Activated naive CD8-positive, alpha-beta T cell treated with anti-CD3 and anti-CD28 coated beads, Interleukin-2, amount 10 ng/mL, durations not matched to agents 7 days and 5 days (primary cell): ENCODE data around the gene C12orf42. TPM values are rescaled to one million over a fixed set of nuclear protein-coding genes. Genes with fewer than 3 reads are reported as not detected.
"Not testable (repeated sequence)": the region's sequence is repeated elsewhere in the genome, so short reads cannot be mapped to it uniquely, and the experiment has no call there.

Source experiments
- ATAC-seq: fragments of 150-1000 bp; cut with Tn5 transposase; one replicate; pipeline ENCODE4 v1.10.0; 2021; ENCODE audit warnings: low read depth, moderate library complexity
- POLR2A ChIA-PET: fragments of 350-600 bp; sonication (Branson Sonifier 250); formaldehyde crosslinking; loops from one replicate; lab custom pipeline; 2021; ENCODE audit warnings: antibody characterized with exemption; lab: Charles Lee
- DNase-seq: peaks from one replicate; pipeline ENCODE4 v3.0.0; 2021
- H3K27ac Mint-ChIP-seq: one replicate; pipeline ENCODE4 v1.8.0; 2022; ENCODE audit warnings: mild to moderate bottlenecking, mixed read lengths
- H3K27me3 Mint-ChIP-seq: one replicate; pipeline ENCODE4 v1.8.0; 2022; ENCODE audit warnings: mild to moderate bottlenecking, moderate library complexity, mixed read lengths
- H3K36me3 Mint-ChIP-seq: one replicate; pipeline ENCODE4 v1.8.0; 2021; ENCODE audit warnings: mild to moderate bottlenecking, mixed read lengths
- H3K4me1 Mint-ChIP-seq: one replicate; pipeline ENCODE4 v1.8.0; 2021; ENCODE audit warnings: mixed read lengths
- H3K4me3 Mint-ChIP-seq: one replicate; pipeline ENCODE4 v1.8.0; 2022; ENCODE audit warnings: mild to moderate bottlenecking, moderate library complexity, mixed read lengths
- H3K9me3 Mint-ChIP-seq: one replicate; pipeline ENCODE4 v1.8.0; 2021; ENCODE audit warnings: mixed read lengths
- total RNA-seq, 2 experiments: library from RNA; stranded (reverse); gene quantifications; one replicate each; pipeline ENCODE4 v1.2.3, GENCODE V29; 2021

C12orf42 gene
- total RNA-seq, 2 experiments from 2014 or later: 4.8 to 5.4 TPM

DNA sequence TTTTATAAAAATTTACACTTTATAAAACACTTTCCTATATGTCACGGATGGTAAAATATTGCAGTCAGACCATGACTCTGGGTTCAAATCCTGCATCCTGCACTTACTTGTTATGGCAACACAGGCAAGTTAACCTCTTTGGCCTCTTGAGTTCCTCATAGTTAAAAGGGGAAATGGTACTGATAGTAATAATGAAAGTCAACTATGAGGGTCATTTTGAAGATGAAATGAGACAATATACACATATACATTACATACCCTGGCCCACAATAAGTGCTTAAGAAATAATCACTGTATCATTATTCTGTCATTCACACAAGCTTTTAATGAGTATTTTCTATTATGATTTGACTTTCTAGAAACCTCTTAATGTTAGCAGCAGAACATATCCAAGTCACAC lies 64.4 kb downstream of the C12orf42 start:
- Mint-ChIP-seq H3K27ac (no peak overlapping the region), H3K36me3 (peaks cover 9% of the 10 kb centered on the region), H3K9me3 (peaks cover 23% of the 10 kb centered on the region), H3K4me3 (no peak overlapping the region), H3K27me3 (no peaks in the 10 kb centered on the region), H3K4me1 (no peaks in the 10 kb centered on the region)
- POLR2A ChIA-PET: no interaction called here
- no peak for ATAC-seq
- DNase-seq: no peak

DNA sequence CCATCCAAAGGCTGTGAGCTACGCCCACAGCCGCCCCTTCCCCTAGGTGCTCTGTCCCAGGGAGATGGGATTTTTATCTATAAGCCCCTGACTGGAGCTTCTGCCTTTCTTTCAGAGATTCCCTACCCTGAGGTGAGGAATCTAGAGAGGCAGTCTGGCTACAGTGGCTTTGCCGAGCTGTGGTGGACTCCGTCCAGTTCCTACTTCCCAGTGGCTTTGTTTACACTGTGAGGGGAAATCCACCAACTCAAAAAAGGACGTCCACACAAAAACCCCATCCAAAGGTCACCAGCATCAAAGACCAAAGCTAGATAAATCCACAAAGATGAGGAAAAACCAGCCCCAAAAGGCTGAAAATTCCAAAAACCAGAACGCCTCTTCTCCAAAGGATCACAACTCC lies 70.1 kb downstream of the C12orf42 start:
- not testable (repeated sequence) for H3K4me1 Mint-ChIP-seq, H3K27ac Mint-ChIP-seq

DNA sequence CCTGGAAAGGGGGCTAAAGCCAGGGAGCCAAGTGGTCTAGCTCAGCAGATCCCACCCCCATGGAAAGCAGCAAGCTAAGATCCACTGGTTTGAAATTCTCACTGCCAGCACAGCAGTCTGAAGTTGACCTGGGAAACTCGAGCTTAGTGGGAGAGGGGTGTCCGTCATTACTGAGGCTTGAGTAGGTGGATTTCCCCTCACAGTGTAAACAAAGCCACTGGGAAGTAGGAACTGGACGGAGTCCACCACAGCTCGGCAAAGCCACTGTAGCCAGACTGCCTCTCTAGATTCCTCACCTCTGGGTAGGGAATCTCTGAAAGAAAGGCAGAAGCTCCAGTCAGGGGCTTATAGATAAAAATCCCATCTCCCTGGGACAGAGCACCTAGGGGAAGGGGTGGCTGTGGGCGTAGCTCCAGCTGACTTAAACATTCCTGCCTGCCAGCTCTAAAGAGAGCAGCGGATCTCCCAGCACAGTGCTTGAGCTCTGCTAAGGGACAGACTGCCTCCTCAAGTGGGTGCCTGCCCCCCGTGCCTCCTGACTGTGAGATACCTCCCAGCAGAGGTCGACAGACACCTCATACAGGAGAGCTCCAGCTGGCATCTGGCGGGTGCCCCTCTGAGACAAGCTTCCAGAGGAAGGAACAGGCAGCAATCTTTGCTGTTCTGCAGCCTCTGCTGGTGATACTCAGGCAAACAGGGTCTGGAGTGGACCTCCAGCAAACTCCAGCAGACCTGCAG lies 70.8 kb downstream of the C12orf42 start:
- H3K27me3 Mint-ChIP-seq, POLR2A ChIA-PET, ATAC-seq, H3K4me3 Mint-ChIP-seq, H3K4me1 Mint-ChIP-seq, DNase-seq, H3K27ac Mint-ChIP-seq, H3K36me3 Mint-ChIP-seq: not testable (repeated sequence)
- peaks cover 18% of the 10 kb centered on the region for H3K9me3 Mint-ChIP-seq

More for the DNA sequence above, 70.1 kb downstream of the C12orf42 start:
- DNase-seq, POLR2A ChIA-PET, H3K27me3 Mint-ChIP-seq, H3K4me3 Mint-ChIP-seq, H3K36me3 Mint-ChIP-seq, ATAC-seq: not testable (repeated sequence)
- H3K9me3 Mint-ChIP-seq: peaks cover 19% of the 10 kb centered on the region

DNA sequence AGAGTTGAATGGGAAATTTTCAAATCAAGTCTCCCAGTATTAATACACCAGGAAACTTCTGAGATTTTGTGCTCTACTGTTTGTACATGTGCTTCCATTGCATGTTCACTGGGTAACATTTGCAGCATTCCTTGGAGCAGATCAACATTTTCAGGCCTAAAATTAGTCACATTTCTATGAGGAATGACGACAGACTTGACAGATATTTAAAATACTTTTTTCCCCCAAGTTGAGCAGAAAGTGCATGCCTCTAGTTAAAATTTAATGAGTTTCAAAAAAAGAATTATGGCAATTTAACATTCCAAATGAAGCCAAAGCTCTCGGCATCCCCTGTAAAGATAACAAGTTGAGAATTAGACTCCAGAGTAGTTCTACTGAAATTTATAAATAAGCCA lies 72.3 kb downstream of the C12orf42 start:
- Mint-ChIP-seq H3K9me3 (peaks cover 14% of the 10 kb centered on the region), H3K4me1 (no peaks in the 10 kb centered on the region), H3K4me3 (no peak overlapping the region), H3K27ac (no peak overlapping the region), H3K36me3 (peaks cover 6% of the 10 kb centered on the region), H3K27me3 (no peaks in the 10 kb centered on the region)
- ATAC-seq (no peak), DNase-seq (no peak)
- POLR2A ChIA-PET: no interaction called here

DNA sequence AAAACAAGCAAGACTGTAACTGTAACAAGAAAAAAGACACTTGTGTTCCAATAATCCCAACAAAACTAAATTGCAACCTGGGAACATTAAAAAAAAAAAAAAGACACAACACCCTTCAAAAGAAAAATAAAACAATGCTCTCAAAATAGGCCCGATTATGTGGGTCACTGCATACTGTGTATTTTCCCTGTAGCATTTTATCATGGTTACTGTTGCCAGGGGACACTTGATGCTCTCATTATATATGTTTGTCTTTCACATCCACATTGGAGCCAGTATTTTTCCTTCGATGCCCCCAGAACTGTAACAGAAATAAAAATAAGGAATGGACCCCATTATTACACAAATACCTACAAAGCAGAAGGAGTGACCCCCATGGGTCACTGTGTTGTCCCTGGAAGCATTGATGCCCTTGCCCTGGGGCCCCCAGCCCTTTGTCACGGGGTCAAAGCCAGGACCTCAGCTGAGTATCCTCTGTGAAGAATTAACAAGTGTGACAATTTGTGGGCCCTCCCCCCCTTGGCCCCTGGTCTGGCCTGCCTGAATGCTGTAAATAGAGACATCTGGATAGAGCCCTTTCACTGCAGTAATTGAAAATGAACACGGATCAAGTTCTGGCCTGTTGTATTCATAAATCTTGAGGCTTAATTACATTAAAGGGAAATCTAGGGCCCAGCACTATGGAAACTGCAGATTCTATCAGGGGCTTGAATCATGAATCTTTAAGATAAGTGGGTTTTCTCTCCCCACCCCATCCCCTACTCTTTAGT lies 72.8 kb downstream of the C12orf42 start:
- H3K27ac Mint-ChIP-seq: no peak overlapping the region

DNA sequence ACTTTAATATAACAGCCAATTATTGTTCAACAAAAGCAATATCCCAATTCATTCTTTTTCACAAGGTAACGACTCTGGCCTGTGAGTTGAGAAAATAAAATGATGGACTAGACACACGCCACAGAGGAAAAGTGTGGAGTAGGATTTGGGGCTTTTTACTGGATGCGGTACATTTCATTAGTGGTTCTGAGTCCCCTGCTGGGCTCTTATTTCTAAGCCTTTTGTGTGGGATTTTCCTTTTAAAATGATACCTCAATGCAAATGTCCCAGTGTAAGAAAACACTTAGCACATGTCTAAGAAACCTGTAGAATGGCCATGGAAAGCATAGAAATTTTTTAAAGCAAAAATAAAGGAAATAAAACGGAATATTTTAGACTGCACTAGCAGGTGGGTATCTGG lies 73.4 kb downstream of the C12orf42 start:
- Mint-ChIP-seq H3K4me1 (no peaks in the 10 kb centered on the region), H3K9me3 (peaks cover 8% of the 10 kb centered on the region), H3K27ac (no peak overlapping the region), H3K27me3 (no peaks in the 10 kb centered on the region), H3K4me3 (no peak overlapping the region), H3K36me3 (no peaks in the 10 kb centered on the region)
- ATAC-seq: no peak
- POLR2A ChIA-PET: no interaction called here
- DNase-seq: no peak

More for the DNA sequence above, 72.8 kb downstream of the C12orf42 start:
- Mint-ChIP-seq H3K4me1 (no peaks in the 10 kb centered on the region), H3K27me3 (no peaks in the 10 kb centered on the region), H3K36me3 (peaks cover 5% of the 10 kb centered on the region), H3K9me3 (peaks cover 13% of the 10 kb centered on the region), H3K4me3 (no peak overlapping the region)
- ATAC-seq: no peak
- POLR2A ChIA-PET: no interaction called here
- no peak for DNase-seq

DNA sequence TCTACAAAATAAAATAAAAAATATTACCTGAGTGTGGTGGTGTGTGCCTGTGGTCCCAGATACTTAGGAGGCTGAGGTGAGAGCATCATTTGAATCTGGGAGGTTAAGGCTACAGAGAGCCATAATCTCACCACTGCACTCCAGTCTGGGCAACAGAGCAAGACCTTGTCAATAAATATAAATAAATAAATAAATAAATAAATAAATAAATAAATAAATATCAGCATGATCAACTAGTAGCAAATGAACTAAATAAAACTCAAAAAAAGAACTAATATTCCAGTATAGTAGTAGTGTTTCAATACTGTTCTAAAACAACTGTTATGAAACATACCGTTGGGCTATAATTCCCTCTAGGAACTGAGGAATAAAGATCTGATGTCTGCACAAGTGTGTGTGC lies 74.4 kb downstream of the C12orf42 start:
- H3K27ac Mint-ChIP-seq: no peak overlapping the region
- ATAC-seq: no peak
- H3K9me3 Mint-ChIP-seq: peaks cover 5% of the 10 kb centered on the region
- POLR2A ChIA-PET: no interaction called here
- H3K4me1 Mint-ChIP-seq: no peaks in the 10 kb centered on the region
- no peaks in the 10 kb centered on the region for H3K36me3 Mint-ChIP-seq
- no peaks in the 10 kb centered on the region for H3K27me3 Mint-ChIP-seq
- DNase-seq: no peak
- H3K4me3 Mint-ChIP-seq: no peak overlapping the region

DNA sequence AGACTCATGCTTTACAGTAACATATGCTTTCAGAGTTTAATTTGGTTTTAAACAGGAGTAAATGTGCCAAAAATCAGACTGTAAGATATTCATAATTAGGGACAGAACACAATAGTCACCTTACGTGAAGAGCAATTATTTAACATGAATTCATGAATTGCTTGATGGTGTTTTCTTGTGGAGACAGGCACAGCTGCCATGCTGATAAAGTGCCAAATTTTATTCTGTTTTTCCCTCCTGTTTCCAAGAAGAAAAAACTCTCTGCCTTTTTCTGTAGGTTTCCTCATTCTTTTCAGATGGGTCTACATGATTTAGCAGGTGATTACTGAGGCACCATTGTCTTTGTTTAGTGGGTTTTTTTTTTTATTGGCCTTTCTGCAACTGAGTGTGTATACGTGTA lies 80.1 kb downstream of the C12orf42 start:
- ATAC-seq (no peak), DNase-seq (no peak)
- H3K4me3 Mint-ChIP-seq: no peak overlapping the region
- no peaks in the 10 kb centered on the region for H3K27me3 Mint-ChIP-seq
- no peak overlapping the region for H3K27ac Mint-ChIP-seq
- H3K4me1 Mint-ChIP-seq: no peaks in the 10 kb centered on the region
- POLR2A ChIA-PET: no interaction called here
- H3K36me3 Mint-ChIP-seq: no peaks in the 10 kb centered on the region
- H3K9me3 Mint-ChIP-seq: peaks cover 1% of the 10 kb centered on the region

DNA sequence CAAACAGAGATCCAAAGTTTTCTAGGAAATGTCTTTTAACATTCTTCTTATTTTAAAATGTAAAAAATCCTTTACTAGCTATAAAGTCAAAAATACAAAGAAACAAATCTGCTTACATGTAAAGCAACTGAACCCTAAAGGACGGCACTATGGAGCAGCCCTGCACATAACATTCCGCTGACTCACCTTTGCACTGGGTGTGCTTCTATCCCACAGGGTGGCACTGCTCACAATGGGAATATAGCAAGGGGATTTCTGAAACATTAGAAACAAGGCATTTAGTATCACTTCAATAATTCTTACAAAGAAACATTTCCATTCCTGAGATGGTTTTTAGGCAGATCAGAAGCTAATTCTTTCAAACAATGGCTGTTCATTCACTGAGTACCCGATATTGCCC lies 94.3 kb downstream of the C12orf42 start:
- Mint-ChIP-seq H3K36me3 (no peaks in the 10 kb centered on the region), H3K9me3 (peaks cover 2% of the 10 kb centered on the region), H3K27me3 (no peaks in the 10 kb centered on the region), H3K27ac (no peak overlapping the region), H3K4me1 (no peaks in the 10 kb centered on the region), H3K4me3 (no peak overlapping the region)
- POLR2A ChIA-PET: no interaction called here
- DNase-seq (no peak), ATAC-seq (no peak)

DNA sequence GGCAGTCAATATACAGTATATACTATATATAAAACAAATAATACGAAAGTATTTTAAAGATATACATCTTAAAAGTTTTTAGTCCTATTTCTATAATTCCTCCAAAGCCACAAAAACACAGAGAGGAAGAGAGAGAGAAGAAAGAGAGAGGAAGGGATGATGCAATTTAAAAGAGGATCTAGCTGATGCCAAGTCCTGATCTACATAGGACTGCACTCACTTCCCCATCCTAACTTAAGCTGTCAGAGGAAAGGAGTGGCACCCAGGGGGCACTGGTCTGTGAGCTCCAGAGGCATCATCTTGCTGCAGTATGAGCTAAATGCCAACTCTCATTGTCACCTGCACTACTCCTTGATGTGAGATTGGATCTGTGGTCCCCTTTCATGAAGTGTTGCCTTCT lies 95.8 kb downstream of the C12orf42 start:
- H3K27ac Mint-ChIP-seq: no peak overlapping the region
- H3K4me1 Mint-ChIP-seq: no peaks in the 10 kb centered on the region
- POLR2A ChIA-PET: no interaction called here
- ATAC-seq (no peak), DNase-seq (no peak)
- no peaks in the 10 kb centered on the region for H3K36me3 Mint-ChIP-seq
- H3K27me3 Mint-ChIP-seq: no peaks in the 10 kb centered on the region
- H3K9me3 Mint-ChIP-seq: peaks cover 2% of the 10 kb centered on the region
- H3K4me3 Mint-ChIP-seq: no peak overlapping the region

DNA sequence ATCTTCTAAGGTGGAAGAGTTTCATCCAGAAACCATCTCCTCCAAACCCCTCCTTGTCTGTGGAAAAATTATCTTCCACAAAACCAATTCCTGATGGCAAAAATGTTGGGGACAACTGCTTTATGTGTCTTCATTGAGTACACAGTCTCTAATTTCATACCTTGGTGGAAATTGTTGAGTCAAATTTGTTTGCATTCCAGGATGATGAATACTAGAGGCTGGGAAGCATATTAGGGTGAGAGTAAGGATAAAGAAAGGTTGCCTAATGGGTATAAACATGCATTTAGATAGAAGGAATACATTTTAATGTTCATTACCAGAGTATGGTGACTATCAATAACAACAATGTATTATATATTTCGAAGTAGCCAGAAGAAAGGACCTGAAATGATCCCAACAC lies 98.2 kb downstream of the C12orf42 start:
- H3K27ac Mint-ChIP-seq: no peak overlapping the region
- no peaks in the 10 kb centered on the region for H3K4me1 Mint-ChIP-seq
- H3K9me3 Mint-ChIP-seq: peaks cover 4% of the 10 kb centered on the region
- DNase-seq (no peak), ATAC-seq (no peak)
- H3K27me3 Mint-ChIP-seq: no peaks in the 10 kb centered on the region
- POLR2A ChIA-PET: no interaction called here
- no peak overlapping the region for H3K4me3 Mint-ChIP-seq
- H3K36me3 Mint-ChIP-seq: no peaks in the 10 kb centered on the region

DNA sequence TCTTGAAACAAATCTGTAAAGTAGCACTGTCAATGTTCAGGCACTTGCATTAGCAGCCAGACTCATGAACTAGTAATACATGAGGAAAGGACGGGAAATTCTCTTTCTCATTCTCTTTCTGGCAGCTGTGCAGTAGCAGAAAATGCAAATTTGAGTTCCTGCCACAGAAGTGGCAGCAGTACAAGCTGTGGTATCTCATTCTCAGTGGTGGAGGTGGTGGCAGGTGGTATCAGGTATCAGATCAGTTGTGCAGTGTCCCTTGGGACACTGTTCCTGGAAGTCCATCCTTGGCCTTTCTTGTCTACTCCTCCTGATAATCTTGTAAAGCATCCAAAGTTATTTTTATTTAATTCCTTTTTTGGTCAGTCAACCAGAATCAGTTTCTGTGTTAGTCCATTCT lies 103.0 kb downstream of the C12orf42 start:
- Mint-ChIP-seq H3K9me3 (peaks cover 7% of the 10 kb centered on the region), H3K27ac (no peak overlapping the region), H3K4me3 (no peak overlapping the region), H3K27me3 (no peaks in the 10 kb centered on the region), H3K4me1 (no peaks in the 10 kb centered on the region), H3K36me3 (no peaks in the 10 kb centered on the region)
- no peak for DNase-seq
- no peak for ATAC-seq
- POLR2A ChIA-PET: no interaction called here

DNA sequence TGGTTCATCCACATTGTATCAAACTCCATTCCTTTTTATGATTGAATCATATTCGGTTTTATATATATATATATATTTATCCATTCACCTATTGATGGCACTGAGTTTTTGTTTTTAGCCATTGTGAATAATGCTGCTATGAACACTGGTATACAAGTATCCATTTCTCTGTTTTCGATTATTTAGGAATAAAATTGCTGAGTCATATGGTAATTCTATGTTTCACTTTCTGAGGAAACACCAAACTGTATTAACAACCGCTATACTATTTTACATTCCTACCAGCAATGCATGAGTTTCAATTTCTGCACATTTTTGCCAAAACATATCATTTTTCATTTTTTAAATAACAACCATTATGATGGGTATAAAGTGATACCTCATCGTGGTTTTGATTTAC lies 104.7 kb downstream of the C12orf42 start:
- POLR2A ChIA-PET: no interaction called here
- ATAC-seq: no peak
- Mint-ChIP-seq H3K9me3 (peaks cover 4% of the 10 kb centered on the region), H3K27ac (no peak overlapping the region), H3K36me3 (no peaks in the 10 kb centered on the region), H3K27me3 (no peaks in the 10 kb centered on the region), H3K4me1 (no peaks in the 10 kb centered on the region), H3K4me3 (no peak overlapping the region)
- DNase-seq: no peak

DNA sequence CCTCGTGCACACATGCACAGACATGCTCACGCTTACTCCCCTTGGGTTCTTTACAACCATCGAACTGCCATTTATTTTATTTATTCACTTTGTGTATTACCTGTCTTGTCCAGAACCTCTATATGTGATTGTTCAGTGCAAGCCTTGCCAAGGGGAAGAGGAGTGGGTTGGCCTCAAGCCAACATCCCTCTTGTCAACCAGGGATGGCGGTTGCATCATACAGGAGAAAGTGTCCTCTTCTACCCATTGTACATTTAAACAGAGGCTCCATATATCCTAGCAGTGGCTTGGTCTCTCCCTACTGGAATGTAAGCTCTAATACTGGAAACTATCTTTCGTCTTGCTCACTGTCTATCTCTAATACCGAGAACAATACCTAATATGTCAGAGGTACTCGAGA lies 108.4 kb downstream of the C12orf42 start:
- H3K4me1 Mint-ChIP-seq: no peaks in the 10 kb centered on the region
- H3K27ac Mint-ChIP-seq: no peak overlapping the region
- peaks cover 3% of the 10 kb centered on the region for H3K9me3 Mint-ChIP-seq
- no peaks in the 10 kb centered on the region for H3K27me3 Mint-ChIP-seq
- DNase-seq: no peak
- POLR2A ChIA-PET: no interaction called here
- no peak for ATAC-seq
- H3K4me3 Mint-ChIP-seq: no peak overlapping the region
- H3K36me3 Mint-ChIP-seq: no peaks in the 10 kb centered on the region
